Hematopoietic multipotent progenitor cell treated with erythropoietin and hydrocortisone succinate and interleukin-3 and kit ligand, for 6 days (in vitro differentiated cells): ENCODE data around the gene XPNPEP1.
A peak's percentile ranks its signal among the peaks of the same experiment; 100 is the strongest.
"Not testable (repeated sequence)": the region's sequence is repeated elsewhere in the genome, so short reads cannot be mapped to it uniquely, and the experiment has no call there.

Experiments used
- DNase-seq: peaks from one replicate; pipeline ENCODE4 v3.0.0-alpha.2; 2015

The XPNPEP1 gene

GRCh38 chr10:109922358-109922975 is 844 bp downstream of the XPNPEP1 start:
- no peak for DNase-seq

- no peak for DNase-seq
Measured at GRCh38 chr10:109920016-109920415, 3.3 kb downstream of the XPNPEP1 start.

GRCh38 chr10:109919220-109919619 is 4.1 kb downstream of the XPNPEP1 start:
- DNase-seq: no peak

GRCh38 chr10:109918707-109919106 is 4.6 kb downstream of the XPNPEP1 start:
- DNase-seq: not testable (repeated sequence)

- no peak for DNase-seq
Measured at GRCh38 chr10:109915566-109915965, 7.7 kb downstream of the XPNPEP1 start.

- DNase-seq: peak; percentile 76
Measured at GRCh38 chr10:109914966-109915365, 8.3 kb downstream of the XPNPEP1 start.

GRCh38 chr10:109913306-109913892 is 9.9 kb downstream of the XPNPEP1 start:
- no peak for DNase-seq

GRCh38 chr10:109912335-109913281 is 10.7 kb downstream of the XPNPEP1 start:
- no peak for DNase-seq

- no peak for DNase-seq
Measured at GRCh38 chr10:109911903-109912302, 11.4 kb downstream of the XPNPEP1 start.

GRCh38 chr10:109906316-109906715 is 17.0 kb downstream of the XPNPEP1 start:
- DNase-seq: no peak

- no peak for DNase-seq
Measured at GRCh38 chr10:109904397-109904796, 18.9 kb downstream of the XPNPEP1 start.

GRCh38 chr10:109902992-109903947 is 20.0 kb downstream of the XPNPEP1 start:
- DNase-seq: no peak

- no peak for DNase-seq
Measured at GRCh38 chr10:109899356-109900331, 23.7 kb downstream of the XPNPEP1 start.

- peak; percentile 82 for DNase-seq
Measured at GRCh38 chr10:109898666-109899355, 24.5 kb downstream of the XPNPEP1 start.

GRCh38 chr10:109898007-109898406 is 25.3 kb downstream of the XPNPEP1 start:
- DNase-seq: no peak

- DNase-seq: no peak
Measured at GRCh38 chr10:109895848-109896247, 27.5 kb downstream of the XPNPEP1 start.

GRCh38 chr10:109895095-109895818 is 28.1 kb downstream of the XPNPEP1 start:
- DNase-seq: peak; percentile 45

- no peak for DNase-seq
Measured at GRCh38 chr10:109894516-109894915, 28.8 kb downstream of the XPNPEP1 start.

GRCh38 chr10:109893386-109893785 is 29.9 kb downstream of the XPNPEP1 start:
- no peak for DNase-seq

GRCh38 chr10:109892931-109893330 is 30.4 kb downstream of the XPNPEP1 start:
- DNase-seq: peak; percentile 61
